H1 (cell line): ENCODE results near the gene ADGRL4.

Experiments used
- CHD7 ChIP-seq: fragments of 300-600 bp; sonication (generic); IDR thresholded peaks from 2 replicates; pipeline ENCODE4 v1.7.1; 2012; ENCODE audit warnings: low read length, moderate library complexity, mild to moderate bottlenecking, inconsistent platforms; ENCODE audit not compliant: insufficient replicate concordance
- CREB1 ChIP-seq: IDR thresholded peaks from 2 replicates; pipeline ENCODE4 v1.6.1; 2012; ENCODE audit warnings: inconsistent platforms
- CTBP2 ChIP-seq: IDR thresholded peaks from 2 replicates; pipeline ENCODE4 v1.7.0; 2011; ENCODE audit warnings: borderline replicate concordance, mild to moderate bottlenecking, moderate library complexity, mixed read lengths, low read length; ENCODE audit not compliant: insufficient read depth, insufficient read length
- E2F6 ChIP-seq: IDR thresholded peaks from 2 replicates; pipeline ENCODE4 v1.6.1; 2012; ENCODE audit warnings: inconsistent platforms
- EZH2 ChIP-seq: fragments of 200-600 bp; sonication (generic); IDR thresholded peaks from 2 replicates; pipeline ENCODE4 v1.7.1; 2012; ENCODE audit warnings: low read depth, mild to moderate bottlenecking, moderate library complexity, low read length, inconsistent platforms; ENCODE audit not compliant: severe bottlenecking
- GABPA ChIP-seq: IDR thresholded peaks from 2 replicates; pipeline ENCODE4 v1.6.1; 2011; ENCODE audit warnings: mild to moderate bottlenecking, low read length, moderate library complexity, borderline replicate concordance; ENCODE audit not compliant: insufficient read depth
- POLR2A ChIP-seq, 2 experiments: IDR thresholded peaks; 1 replicate in 1 of 2; 2 replicates in 1 of 2; pipeline ENCODE4 v1.6.1; 2011; ENCODE audit warnings: low read depth in 2 of 2, low read length in 2 of 2, mild to moderate bottlenecking in 2 of 2; ENCODE audit errors: control extremely low read depth in 1 of 2
- POLR2AphosphoS5 ChIP-seq: IDR thresholded peaks from 2 replicates; pipeline ENCODE4 v1.6.1; 2011; ENCODE audit warnings: low read depth, low read length
- SIN3A ChIP-seq, 2 experiments: IDR thresholded peaks in 1 of 2; conservative IDR thresholded peaks in 1 of 2; 2 replicates each; pipeline ENCODE4 v1.6.1; 2011 to 2012; ENCODE audit warnings: low read length in 2 of 2, improper control_type of control experiment in 1 of 2, low read depth in 1 of 2, mild to moderate bottlenecking in 1 of 2
- SP1 ChIP-seq: IDR thresholded peaks from 2 replicates; pipeline ENCODE4 v1.6.1; 2011; ENCODE audit warnings: low read depth, low read length
- TAF1 ChIP-seq: IDR thresholded peaks from 2 replicates; pipeline ENCODE4 v1.6.1; 2011; ENCODE audit warnings: mild to moderate bottlenecking, low read depth, low read length
- TBP ChIP-seq: IDR thresholded peaks from 2 replicates; pipeline ENCODE4 v1.6.1; 2011; ENCODE audit warnings: low read depth, low read length, improper control_type of control experiment
- ZNF274 ChIP-seq: IDR thresholded peaks from 2 replicates; pipeline ENCODE4 v1.7.0; 2012; ENCODE audit warnings: low read length, borderline replicate concordance; ENCODE audit errors: extremely low read depth
- TF ChIP-seq, protein P1 (sequence below), 3 experiments: IDR thresholded peaks; 1 replicate in 2 of 3; 2 replicates in 1 of 3; pipeline versions ENCODE4 v1.5.1 to v1.6.1; 2011; ENCODE audit warnings: low read length in 3 of 3, mild to moderate bottlenecking in 3 of 3, inconsistent platforms in 2 of 3, low read depth in 1 of 3, moderate library complexity in 1 of 3; ENCODE audit not compliant: insufficient read depth in 1 of 3; ENCODE audit errors: control extremely low read depth in 1 of 3

- TF ChIP-seq CHD7 (no peak), SP1 (no peak), E2F6 (no peak), POLR2AphosphoS5 (no peak), POLR2A (IDR thresholded peaks at IDR 0.05; ENCODE audit: control extremely low read depth in 1 of 2, low read depth in 2 of 2, low read length in 2 of 2) (no peak), CTBP2 (no peak), TBP (no peak), CREB1 (no peak), TAF1 (no peak), SIN3A (conservative IDR thresholded peaks at IDR 0.05 in 1 of 2, IDR thresholded peaks at IDR 0.05 in 1 of 2; ENCODE audit: low read depth in 1 of 2, low read length in 2 of 2) (no peak), EZH2 (no peak), ZNF274 (no peak), GABPA (no peak)
- TF ChIP-seq, protein P1, sequence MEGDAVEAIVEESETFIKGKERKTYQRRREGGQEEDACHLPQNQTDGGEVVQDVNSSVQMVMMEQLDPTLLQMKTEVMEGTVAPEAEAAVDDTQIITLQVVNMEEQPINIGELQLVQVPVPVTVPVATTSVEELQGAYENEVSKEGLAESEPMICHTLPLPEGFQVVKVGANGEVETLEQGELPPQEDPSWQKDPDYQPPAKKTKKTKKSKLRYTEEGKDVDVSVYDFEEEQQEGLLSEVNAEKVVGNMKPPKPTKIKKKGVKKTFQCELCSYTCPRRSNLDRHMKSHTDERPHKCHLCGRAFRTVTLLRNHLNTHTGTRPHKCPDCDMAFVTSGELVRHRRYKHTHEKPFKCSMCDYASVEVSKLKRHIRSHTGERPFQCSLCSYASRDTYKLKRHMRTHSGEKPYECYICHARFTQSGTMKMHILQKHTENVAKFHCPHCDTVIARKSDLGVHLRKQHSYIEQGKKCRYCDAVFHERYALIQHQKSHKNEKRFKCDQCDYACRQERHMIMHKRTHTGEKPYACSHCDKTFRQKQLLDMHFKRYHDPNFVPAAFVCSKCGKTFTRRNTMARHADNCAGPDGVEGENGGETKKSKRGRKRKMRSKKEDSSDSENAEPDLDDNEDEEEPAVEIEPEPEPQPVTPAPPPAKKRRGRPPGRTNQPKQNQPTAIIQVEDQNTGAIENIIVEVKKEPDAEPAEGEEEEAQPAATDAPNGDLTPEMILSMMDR (IDR thresholded peaks at IDR 0.05; ENCODE audit: control extremely low read depth in 1 of 3, insufficient read depth in 1 of 3, low read depth in 1 of 3, low read length in 3 of 3) = no peak
Measured at GRCh38 chr1:79042539-79042938, 36.0 kb upstream of the ADGRL4 start.
